Measurements from ENCODE around the gene SELPLG. TPM values are rescaled to one million over a fixed set of nuclear protein-coding genes. Genes with fewer than 3 reads are reported as not detected.

Gene SELPLG
- total RNA-seq, 1 donor from 2014 or later = 31.9 TPM

DNA sequence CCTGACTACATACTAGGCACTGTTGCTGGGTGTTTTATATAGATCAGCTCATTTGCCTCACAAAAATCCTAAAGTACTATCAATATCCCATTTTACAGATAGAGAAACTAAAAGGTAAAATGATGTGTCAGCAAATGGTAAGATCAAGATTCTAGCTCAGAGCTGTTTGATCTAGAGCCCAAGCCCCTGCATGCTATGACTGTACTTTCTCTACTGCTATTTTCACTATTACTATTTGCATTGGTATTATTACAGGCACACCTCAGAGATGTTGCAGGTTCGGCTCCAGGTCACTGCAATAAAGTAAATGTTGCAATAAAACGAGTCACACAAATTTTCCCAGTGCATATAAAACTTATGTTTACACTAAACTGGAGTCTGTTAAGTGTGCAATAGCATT is 60.4 kb downstream of the SELPLG start:
- ATAC-seq = no peak

GRCh38 chr12:108572166-108572790 is 61.4 kb downstream of the SELPLG start:
- Histone ChIP-seq H3K4me3 (no peak overlapping the region), H3K4me1 (peaks cover 16% of the 10 kb centered on the region), H3K27ac (no peak overlapping the region), H3K36me3 (peaks cover 29% of the 10 kb centered on the region), H3K9me3 (no peaks in the 10 kb centered on the region), H3K27me3 (no peaks in the 10 kb centered on the region)
- no peak for TF ChIP-seq CTCF (IDR thresholded peaks at IDR 0.05)
- intact Hi-C loops (cut with DNase I) = no loop called here
- DNase-seq (no peak), ATAC-seq (no peak)

More for the DNA sequence above, 60.4 kb downstream of the SELPLG start:
- no peaks in the 10 kb centered on the region for H3K27me3 ChIP-seq
- H3K27ac ChIP-seq = no peak overlapping the region
- H3K4me3 ChIP-seq = no peak overlapping the region
- H3K36me3 ChIP-seq = peaks cover 19% of the 10 kb centered on the region
- no peaks in the 10 kb centered on the region for H3K9me3 ChIP-seq
- TF ChIP-seq CTCF (IDR thresholded peaks at IDR 0.05) = no peak
- H3K4me1 ChIP-seq = peaks cover 6% of the 10 kb centered on the region
- DNase-seq = no peak
- intact Hi-C loops (cut with DNase I) = no loop called here

Small RNA genes lying within 50 kb of the gene (microRNA-seq; reads per million reads assigned to microRNA genes)
- not detected for gene MIR4496 (ENCODE audit: borderline microRNAs expressed)

Other genes starting within 250 kb of the SELPLG start
- gene FICD, start 118.6 kb downstream of the SELPLG start, total RNA-seq = 10.3 TPM
- gene SART3, start 72.7 kb downstream of the SELPLG start, total RNA-seq = 44.8 TPM
- gene ISCU, start 71.3 kb downstream of the SELPLG start, total RNA-seq = 138 TPM
- 43.8 TPM for gene TMEM119, start 35.8 kb downstream of the SELPLG start, total RNA-seq
- 257 TPM for gene CORO1C, start 97.6 kb upstream of the SELPLG start, total RNA-seq
- gene SSH1, start 223.7 kb upstream of the SELPLG start, total RNA-seq = 46.0 TPM
- gene DAO, start 246.2 kb upstream of the SELPLG start, total RNA-seq = 0.26 TPM

Measured in upper lobe of right lung (tissue), 1 donor.